A673 (cell line): ENCODE measurements around the gene PTX4.

ENCODE experiments used
- CTCF ChIP-seq: fragments of 300-800, 200-600 bp; sonication (generic); conservative IDR thresholded peaks from 2 replicates; pipeline ENCODE4 v1.5.1; 2017; ENCODE audit warnings: low read depth, mild to moderate bottlenecking, antibody characterized with exemption, low read length, moderate library complexity, mixed read lengths
- EZH2 ChIP-seq: fragments of 200-600 bp; sonication (generic); IDR thresholded peaks from 2 replicates; pipeline ENCODE4 v1.6.1; 2017; ENCODE audit warnings: borderline replicate concordance, low read depth, mild to moderate bottlenecking, mixed read lengths, antibody characterized with exemption, low read length; ENCODE audit not compliant: poor library complexity, severe bottlenecking

DNA sequence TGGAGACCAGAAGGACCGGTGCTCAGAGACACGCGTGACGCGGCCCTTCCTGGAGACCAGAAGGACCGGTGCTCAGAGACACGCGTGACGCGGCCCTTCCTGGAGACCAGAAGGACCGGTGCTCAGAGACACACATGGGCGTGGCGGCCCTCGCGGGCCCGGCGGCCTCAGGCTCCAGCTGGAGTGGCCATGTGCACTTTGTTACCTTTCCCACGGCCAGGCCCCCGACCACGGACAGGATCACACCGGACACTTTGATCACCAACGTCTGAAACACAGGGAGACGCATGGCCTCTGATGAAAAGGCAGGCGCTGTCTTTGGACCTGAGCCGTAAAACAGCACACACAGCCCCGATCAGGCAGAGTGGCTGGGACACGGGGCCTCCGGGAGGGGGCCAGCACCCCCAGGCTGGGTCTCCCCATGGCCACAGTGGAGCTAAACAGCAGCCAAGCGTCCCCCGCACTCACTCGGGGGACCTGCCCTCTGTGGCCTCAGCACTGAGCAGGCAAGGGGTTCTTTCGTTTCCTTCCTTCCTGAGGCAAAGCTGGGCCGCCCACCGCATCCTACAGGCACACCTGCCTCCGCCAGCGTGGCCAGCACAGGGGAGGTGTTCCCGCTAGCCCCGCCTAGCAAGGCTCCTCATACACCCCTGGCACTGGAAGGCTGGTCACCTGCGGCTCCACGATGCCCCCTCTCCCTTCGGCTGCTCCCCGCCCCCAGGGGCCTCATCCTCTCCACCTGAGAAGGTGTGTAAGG is 31.1 kb downstream of the PTX4 start:
- TF ChIP-seq CTCF (no peak), EZH2 (no peak)
